ENCODE results near the gene GALNT12.

GALNT12 gene

GRCh38 chr9:98774746-98775145 is 32.7 kb upstream of the GALNT12 start:
- in situ Hi-C loops (cut with HindIII; ENCODE audit: low sequenced_read_pairs) = no loop called here
- no peak for DNase-seq (ENCODE audit: low read depth)
- H3K4me3 ChIP-seq (ENCODE audit: low read depth, low read length) = no peak overlapping the region
- TF ChIP-seq CTCF (IDR thresholded peaks at IDR 0.05; ENCODE audit: low read depth, low read length, missing control alignments) = peak; percentile 73

GRCh38 chr9:98775831-98776441 is 31.5 kb upstream of the GALNT12 start:
- H3K4me3 ChIP-seq (ENCODE audit: low read depth, low read length) = no peak overlapping the region
- peak; percentile 65 for DNase-seq (ENCODE audit: low read depth)
- peak; percentile 85 for TF ChIP-seq CTCF (IDR thresholded peaks at IDR 0.05; ENCODE audit: low read depth, low read length, missing control alignments)
- in situ Hi-C loops (cut with HindIII; ENCODE audit: low sequenced_read_pairs) = no loop called here

- in situ Hi-C loops (cut with HindIII; ENCODE audit: low sequenced_read_pairs) = no loop called here
- no peak overlapping the region for H3K4me3 ChIP-seq (ENCODE audit: low read depth, low read length)
- no peak for DNase-seq (ENCODE audit: low read depth)
- no peak for TF ChIP-seq CTCF (IDR thresholded peaks at IDR 0.05; ENCODE audit: low read depth, low read length, missing control alignments)
Observed at GRCh38 chr9:98777618-98778017, 29.9 kb upstream of the GALNT12 start.

GRCh38 chr9:98778251-98778650 is 29.2 kb upstream of the GALNT12 start:
- no peak for TF ChIP-seq CTCF (IDR thresholded peaks at IDR 0.05; ENCODE audit: low read depth, low read length, missing control alignments)
- H3K4me3 ChIP-seq (ENCODE audit: low read depth, low read length) = no peak overlapping the region
- DNase-seq (ENCODE audit: low read depth) = no peak
- in situ Hi-C loops (cut with HindIII; ENCODE audit: low sequenced_read_pairs) = no loop called here

GRCh38 chr9:98778711-98779530 is 28.5 kb upstream of the GALNT12 start:
- no peak for DNase-seq (ENCODE audit: low read depth)
- no peak for TF ChIP-seq CTCF (IDR thresholded peaks at IDR 0.05; ENCODE audit: low read depth, low read length, missing control alignments)
- H3K4me3 ChIP-seq (ENCODE audit: low read depth, low read length) = no peak overlapping the region
- in situ Hi-C loops (cut with HindIII; ENCODE audit: low sequenced_read_pairs) = no loop called here

GRCh38 chr9:98780059-98780749 is 27.3 kb upstream of the GALNT12 start:
- TF ChIP-seq CTCF (IDR thresholded peaks at IDR 0.05; ENCODE audit: low read depth, low read length, missing control alignments) = no peak
- DNase-seq (ENCODE audit: low read depth) = no peak
- no peak overlapping the region for H3K4me3 ChIP-seq (ENCODE audit: low read depth, low read length)
- in situ Hi-C loops (cut with HindIII; ENCODE audit: low sequenced_read_pairs) = no loop called here
